ENCODE data around the gene PSMC1.

DNA sequence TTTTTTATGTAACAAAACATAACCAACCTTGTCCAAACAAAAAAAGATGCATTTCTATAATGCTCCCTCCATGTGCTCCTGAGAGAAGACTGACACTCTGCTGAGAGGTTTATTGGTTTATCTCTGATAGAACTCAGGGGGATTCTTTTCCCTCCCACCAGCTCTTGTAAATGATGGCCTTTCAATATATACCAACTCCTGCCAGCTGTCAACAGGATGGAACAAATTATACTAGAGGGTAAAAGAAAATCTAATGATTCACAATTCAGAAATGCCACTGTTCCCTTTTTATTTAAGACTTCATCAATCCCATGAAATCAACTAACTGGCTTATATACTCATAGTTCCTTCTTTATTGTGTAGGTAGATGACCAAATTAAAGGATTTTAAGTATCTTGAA lies 25.4 kb downstream of the PSMC1 start:
- TF ChIP-seq, protein P1, sequence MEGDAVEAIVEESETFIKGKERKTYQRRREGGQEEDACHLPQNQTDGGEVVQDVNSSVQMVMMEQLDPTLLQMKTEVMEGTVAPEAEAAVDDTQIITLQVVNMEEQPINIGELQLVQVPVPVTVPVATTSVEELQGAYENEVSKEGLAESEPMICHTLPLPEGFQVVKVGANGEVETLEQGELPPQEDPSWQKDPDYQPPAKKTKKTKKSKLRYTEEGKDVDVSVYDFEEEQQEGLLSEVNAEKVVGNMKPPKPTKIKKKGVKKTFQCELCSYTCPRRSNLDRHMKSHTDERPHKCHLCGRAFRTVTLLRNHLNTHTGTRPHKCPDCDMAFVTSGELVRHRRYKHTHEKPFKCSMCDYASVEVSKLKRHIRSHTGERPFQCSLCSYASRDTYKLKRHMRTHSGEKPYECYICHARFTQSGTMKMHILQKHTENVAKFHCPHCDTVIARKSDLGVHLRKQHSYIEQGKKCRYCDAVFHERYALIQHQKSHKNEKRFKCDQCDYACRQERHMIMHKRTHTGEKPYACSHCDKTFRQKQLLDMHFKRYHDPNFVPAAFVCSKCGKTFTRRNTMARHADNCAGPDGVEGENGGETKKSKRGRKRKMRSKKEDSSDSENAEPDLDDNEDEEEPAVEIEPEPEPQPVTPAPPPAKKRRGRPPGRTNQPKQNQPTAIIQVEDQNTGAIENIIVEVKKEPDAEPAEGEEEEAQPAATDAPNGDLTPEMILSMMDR (IDR thresholded peaks at IDR 0.05; ENCODE audit: insufficient read depth, low read length, poor library complexity, severe bottlenecking) = no peak
- TF ChIP-seq EZH2phosphoT487 (conservative IDR thresholded peaks at IDR 0.05; ENCODE audit: low read length) = no peak
